Hematopoietic multipotent progenitor cell treated with erythropoietin and hydrocortisone succinate and interleukin-3 and kit ligand, for 6 days (in vitro differentiated cells): Measurements from ENCODE around the gene SH3GL1.
A peak's percentile ranks its signal among the peaks of the same experiment; 100 is the strongest.
"Not testable (repeated sequence)": the region's sequence is repeated elsewhere in the genome, so short reads cannot be mapped to it uniquely, and the experiment has no call there.

ENCODE experiments used
- DNase-seq: peaks from one replicate; pipeline ENCODE4 v3.0.0-alpha.2; 2015

SH3GL1 gene

DNA sequence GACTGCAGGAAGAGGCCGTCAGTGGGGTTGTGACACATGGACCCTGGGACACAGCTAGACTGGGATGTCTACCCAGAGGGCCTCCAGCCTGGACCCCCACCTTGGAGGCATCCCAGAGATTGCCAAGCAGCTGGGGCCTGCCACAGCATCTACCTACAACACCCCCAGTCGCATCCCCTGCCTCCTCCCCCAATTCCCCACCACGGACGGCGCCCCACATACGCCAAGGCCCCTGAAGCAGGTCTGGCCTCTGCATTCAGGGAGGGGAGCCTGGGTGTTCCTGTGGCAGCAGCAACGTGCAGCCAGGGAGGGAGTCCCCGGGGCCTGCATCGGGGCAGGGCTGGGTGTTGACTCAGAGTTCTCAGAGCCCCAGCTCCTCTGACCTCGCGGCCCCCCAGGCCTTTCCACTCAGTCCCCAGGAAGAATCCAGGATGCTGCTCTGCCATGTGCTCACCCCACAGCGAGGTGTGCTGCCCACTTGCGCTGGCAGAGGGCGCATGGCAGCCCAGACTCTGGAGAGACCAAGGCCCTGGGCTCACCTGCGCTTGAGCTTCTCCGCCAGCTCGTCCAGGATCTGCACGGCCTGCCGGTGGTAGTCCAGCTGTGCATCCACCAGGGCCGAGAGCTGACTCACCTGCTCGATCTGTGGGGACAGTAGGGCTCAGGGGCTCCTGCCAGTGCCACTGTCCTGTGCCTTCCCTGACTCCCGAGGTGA is 37.4 kb downstream of the SH3GL1 start:
- DNase-seq = no peak

DNA sequence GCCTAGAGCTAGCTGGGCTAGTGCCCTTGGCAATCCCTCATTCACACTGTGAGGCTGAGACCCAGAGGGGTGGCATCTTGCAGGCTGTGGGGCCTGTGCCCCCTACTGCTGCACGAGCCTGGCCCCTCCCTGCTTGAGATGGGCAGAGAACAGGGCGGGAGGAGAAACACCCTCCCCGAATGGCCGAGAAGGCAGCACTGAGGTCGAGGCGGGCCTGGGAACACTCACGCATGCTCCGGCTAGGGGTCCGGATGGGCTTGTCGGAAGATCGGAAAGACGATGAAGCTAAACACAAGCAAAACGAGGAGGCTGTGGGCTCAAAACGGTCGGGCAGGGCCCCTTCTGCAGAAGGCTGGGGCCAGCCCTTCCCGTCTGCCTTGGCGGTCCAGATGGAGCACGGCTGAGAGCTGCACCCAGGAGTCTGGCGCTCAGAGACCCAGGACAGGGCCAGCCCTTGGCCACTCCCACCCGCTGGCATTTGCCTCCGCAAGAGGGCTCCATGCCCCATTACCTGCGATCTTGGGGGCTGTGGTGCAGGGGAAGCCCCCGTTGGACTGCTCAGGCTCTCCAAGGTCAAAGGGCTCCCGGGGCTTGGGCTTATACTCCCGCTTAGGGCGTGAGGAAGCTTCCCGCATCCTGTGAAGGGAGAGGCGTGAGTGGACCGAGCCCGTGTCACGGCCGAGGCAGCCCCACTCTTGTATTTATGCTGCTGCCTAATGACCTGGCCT is 38.1 kb downstream of the SH3GL1 start:
- no peak for DNase-seq

GRCh38 chr19:4361152-4362046 is 38.9 kb downstream of the SH3GL1 start:
- no peak for DNase-seq

DNA sequence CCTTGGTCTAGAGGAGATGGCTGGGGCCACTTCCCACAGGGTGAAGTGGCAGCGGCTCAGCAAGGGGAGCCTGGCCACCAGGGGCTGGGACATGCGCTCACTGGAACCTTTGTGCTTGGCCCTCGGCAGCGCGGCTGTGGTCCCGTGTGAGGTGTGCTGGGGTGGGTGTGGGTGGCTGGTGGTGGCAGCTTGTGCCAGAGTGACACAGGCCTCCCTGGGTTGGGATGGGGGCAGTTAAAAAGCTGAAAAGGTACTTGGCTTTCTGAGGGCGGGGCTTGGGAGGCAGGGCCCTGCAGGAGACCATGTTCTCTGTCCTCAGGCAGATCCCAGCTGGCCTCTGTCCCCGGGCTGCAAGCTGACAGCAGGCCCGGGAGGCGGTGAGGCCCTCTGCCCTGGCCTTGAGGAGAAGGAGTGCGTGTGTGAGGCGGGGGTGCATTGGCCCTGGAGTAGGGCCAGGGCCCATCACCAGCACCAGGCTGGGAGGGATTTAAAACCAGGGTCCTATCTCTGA is 39.7 kb downstream of the SH3GL1 start:
- DNase-seq = no peak

DNA sequence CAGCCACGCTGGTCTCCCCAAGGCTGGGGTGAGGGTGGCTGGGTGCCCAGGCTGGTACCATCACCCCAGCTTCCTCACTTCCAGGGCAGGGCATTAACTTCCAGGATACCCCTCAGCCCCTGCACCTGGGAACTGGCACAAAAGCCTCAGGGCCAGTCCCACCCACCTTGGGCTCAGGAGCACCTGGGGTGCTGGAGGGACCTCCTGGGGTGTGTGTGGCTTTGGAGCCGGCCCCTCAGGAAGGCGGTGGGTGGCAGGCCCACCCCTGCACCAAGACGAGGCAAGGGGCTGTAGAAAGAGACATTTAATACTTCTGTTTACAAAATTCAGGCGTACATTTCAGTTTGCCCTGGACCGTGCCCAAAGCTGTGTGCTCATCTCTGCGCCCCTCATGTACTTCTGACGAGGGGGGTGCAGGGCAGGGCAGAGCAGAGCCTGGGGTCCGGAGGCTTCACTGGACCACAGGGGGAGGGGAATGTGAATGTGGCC is 40.2 kb downstream of the SH3GL1 start:
- DNase-seq = no peak

GRCh38 chr19:4359627-4360000 is 40.7 kb downstream of the SH3GL1 start:
- no peak for DNase-seq

- DNase-seq = no peak
These were observed 41.4 kb downstream of the SH3GL1 start for GRCh38 chr19:4358709-4359626.

DNA sequence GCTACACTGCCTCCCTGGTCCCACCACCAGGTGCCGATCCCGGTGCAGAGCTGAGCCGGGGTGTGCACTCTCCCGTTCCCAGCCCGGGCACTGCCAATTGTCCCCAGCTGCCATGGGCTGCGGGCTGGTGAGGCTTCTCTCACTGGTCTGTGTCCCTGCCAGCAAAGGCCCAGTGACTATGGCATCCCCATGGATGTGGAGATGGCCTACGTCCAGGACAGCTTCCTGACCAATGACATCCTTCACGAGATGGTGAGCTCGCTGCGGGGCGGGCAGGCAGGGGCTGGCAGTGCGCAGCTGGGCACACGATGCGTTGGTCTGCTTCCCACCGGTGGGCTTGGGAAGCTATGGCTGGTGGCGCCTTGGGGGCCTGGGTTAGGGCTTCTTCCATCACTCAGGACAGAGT is 42.4 kb downstream of the SH3GL1 start:
- no peak for DNase-seq

GRCh38 chr19:4357095-4357797 is 43.1 kb downstream of the SH3GL1 start:
- no peak for DNase-seq

GRCh38 chr19:4354897-4355296 is 45.5 kb downstream of the SH3GL1 start:
- DNase-seq = no peak

DNA sequence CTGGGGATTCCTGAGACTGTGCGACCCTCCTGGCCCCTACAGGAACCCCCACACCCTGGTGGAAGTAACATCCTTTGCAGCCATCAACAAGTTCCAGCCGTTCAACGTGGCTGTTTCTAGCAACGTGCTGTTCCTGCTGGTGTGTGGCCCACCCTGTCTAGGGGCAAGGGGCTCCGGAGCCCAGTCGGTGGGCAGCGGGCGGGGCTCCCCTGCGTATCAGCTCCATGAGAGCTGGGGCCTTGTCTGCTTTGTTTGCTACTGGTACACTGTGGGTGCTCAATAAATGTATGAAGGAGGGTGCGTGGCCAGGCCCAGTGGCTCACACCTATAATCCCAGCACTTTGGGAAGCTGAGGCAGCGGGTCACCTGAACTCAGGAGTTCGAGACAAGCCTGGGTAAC is 46.1 kb downstream of the SH3GL1 start:
- no peak for DNase-seq

DNA sequence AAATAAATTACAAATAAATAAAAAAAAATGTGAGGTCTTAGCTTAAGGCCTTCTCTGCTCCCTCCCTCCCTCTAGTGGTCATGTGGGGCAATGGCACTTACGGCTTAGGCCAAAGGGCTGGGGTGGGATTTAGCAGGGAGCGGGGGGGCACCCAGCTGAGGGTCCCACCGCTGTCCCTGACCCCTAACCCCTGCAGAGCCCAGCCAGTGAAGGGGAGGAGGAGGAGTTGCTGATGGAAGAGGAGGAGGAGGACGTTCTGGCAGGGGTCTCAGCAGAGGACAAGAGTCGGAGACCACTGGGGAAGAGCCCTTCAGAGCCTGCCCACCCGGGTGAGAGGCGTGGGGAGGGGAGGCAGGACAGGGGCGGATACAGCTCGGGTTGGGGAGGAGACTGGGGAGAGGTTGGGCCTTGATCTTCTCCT is 47.6 kb downstream of the SH3GL1 start:
- DNase-seq = peak; percentile 84

- DNase-seq = no peak
These were observed 49.6 kb downstream of the SH3GL1 start for GRCh38 chr19:4350726-4351125.

DNA sequence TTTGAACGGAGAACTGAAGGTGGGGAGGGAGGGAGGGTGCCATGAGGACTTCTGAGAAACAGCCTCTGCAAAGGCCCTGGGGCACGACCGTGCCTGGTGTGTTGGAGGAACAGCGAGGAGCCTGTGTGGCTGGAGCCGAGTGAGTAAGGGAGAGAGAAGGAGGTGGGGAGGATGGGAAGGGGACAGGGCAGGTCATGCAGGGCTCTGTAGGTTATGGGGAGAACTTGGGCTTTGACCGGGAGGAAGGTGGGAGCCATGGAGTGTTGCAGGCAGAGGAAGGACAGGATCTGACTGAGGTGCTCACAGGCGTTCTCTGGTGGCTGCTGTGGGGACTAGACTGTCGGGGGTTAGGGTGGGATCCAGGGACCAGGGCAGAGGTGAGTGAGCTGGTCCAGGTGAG is 50.2 kb downstream of the SH3GL1 start:
- no peak for DNase-seq

- not testable (repeated sequence) for DNase-seq
These were observed 51.1 kb downstream of the SH3GL1 start for GRCh38 chr19:4349225-4349624.

DNA sequence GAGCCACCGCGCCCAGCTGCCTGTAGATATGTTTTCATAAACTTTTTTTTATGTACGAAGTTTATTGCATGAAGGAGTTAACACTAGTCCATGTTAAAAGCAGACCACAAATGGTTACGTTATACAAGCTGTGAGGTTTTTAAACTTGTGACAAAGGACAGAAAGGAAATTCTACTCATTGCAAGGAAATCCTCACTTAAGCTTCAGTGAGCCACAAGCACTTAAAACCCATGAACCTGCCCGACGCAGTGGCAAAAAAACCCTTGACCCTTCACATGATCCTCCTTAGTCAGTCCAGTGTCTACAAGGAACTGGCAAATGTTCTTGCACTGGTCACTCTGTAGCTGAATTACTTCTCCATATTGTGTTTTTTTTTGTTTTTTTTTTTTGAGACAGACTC is 52.8 kb downstream of the SH3GL1 start:
- DNase-seq = no peak

- no peak for DNase-seq
These were observed 54.3 kb downstream of the SH3GL1 start for GRCh38 chr19:4346020-4346383.

- peak; percentile 77 for DNase-seq
These were observed 54.9 kb downstream of the SH3GL1 start for GRCh38 chr19:4345342-4346019.

DNA sequence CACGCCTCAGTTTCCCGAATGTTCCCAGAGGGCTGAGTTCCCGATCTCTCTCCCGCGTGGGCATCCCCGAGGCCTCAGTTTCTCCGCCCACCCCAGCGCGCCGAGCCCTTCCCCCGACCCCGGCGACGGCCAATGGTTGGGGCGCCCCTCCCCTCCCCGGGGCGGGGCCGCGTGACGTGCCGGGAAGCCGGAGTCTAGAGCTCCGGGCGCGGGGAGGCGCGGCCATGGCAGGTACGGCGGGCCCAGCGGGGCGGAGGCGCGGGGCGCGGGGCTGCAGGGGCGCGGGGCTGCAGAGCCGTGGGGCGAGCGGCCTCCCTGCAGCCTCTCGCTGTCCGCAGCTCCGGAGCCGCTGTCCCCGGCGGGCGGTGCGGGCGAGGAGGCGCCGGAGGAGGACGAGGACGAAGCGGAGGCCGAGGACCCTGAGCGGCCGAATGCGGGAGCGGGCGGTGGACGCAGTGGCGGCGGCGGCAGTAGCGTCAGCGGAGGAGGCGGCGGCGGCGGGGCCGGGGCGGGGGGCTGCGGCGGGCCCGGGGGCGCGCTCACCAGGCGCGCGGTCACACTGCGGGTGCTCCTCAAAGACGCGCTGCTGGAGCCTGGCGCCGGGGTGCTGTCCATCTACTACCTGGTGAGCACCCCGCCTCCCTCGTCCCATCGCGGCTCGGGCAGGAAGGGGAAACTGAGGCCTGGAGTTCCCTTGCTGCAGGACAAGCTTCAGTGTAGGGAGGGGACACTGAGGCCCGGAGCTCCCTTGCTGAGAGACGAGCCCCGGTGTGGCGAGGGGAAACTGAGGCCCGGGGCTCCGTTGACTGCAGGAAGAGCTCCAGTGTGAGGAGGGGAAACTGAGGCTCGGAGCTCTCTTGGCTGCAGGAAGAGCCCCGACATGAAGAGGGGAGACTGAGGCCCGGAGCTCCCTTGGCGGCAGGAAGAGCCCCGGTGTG is 56.7 kb downstream of the SH3GL1 start, which contains the start of gene MPND:
TSS of gene MPND (plus strand) at position 193 of the 938 bp plus-strand sequence. CDS start at position 225, 32 bp downstream.
- DNase-seq = peak; percentile 92
